Spleen (tissue), 11 donors: ENCODE data around the gene SLC25A53. TPM values are rescaled to one million over a fixed set of nuclear protein-coding genes. Genes with fewer than 3 reads are reported as not detected.
"Not testable (repeated sequence)": the region's sequence is repeated elsewhere in the genome, so short reads cannot be mapped to it uniquely, and the experiment has no call there.

Experiments used
- DNase-seq: peaks from one replicate; pipeline ENCODE4 v3.0.0-alpha.2; 2020
- H3K27ac ChIP-seq, 8 donors: fragments of 200-600 bp; sonication (generic) in 7 of 8; 1 replicate in 4 of 8; 2 replicates in 4 of 8; pipeline versions ENCODE4 v1.5.0 to v1.8.0; 2016 to 2021; ENCODE audit warnings: inconsistent platforms in 4 of 8, mild to moderate bottlenecking in 4 of 8, moderate library complexity in 1 of 8
- H3K27me3 ChIP-seq, 7 donors: fragments of 200-600 bp; sonication (generic) in 6 of 7; replicated peaks in 1 of 7; 1 replicate in 4 of 7; 2 replicates in 3 of 7; pipeline versions ENCODE4 v1.5.0 to v1.8.0; 2016 to 2021; ENCODE audit warnings: inconsistent platforms in 3 of 7, mild to moderate bottlenecking in 1 of 7
- H3K36me3 ChIP-seq, 6 donors: fragments of 200-600 bp; sonication (generic) in 5 of 6; 1 replicate in 4 of 6; 2 replicates in 2 of 6; pipeline versions ENCODE4 v1.5.0 to v1.8.0; 2016 to 2021; ENCODE audit warnings: inconsistent platforms in 2 of 6
- H3K4me1 ChIP-seq, 6 donors: fragments of 200-600 bp; sonication (generic) in 5 of 6; 1 replicate in 3 of 6; 2 replicates in 3 of 6; pipeline versions ENCODE4 v1.5.0 to v1.8.0; 2016 to 2021; ENCODE audit warnings: inconsistent platforms in 3 of 6
- H3K4me3 ChIP-seq, 8 donors: fragments of 200-600 bp; sonication (generic) in 7 of 8; 1 replicate in 4 of 8; 2 replicates in 4 of 8; pipeline versions ENCODE4 v1.5.0 to v1.8.0; 2016 to 2021; ENCODE audit warnings: inconsistent platforms in 4 of 8, mild to moderate bottlenecking in 4 of 8, moderate library complexity in 2 of 8
- H3K9me3 ChIP-seq, 8 donors: fragments of 200-600 bp; sonication (generic) in 7 of 8; 1 replicate in 4 of 8; 2 replicates in 4 of 8; pipeline versions ENCODE4 v1.5.0 to v1.8.0; 2016 to 2021; ENCODE audit warnings: inconsistent platforms in 4 of 8
- CTCF ChIP-seq, 11 experiments: fragments of 200-600 bp in 7 of 11; fragments of 450-650 bp in 4 of 11; sonication (generic) in 4 of 11; IDR thresholded peaks in 8 of 11; conservative IDR thresholded peaks in 3 of 11; 1 replicate in 7 of 11; 2 replicates in 4 of 11; pipeline versions ENCODE4 v1.4.0 to v1.8.0; 2016 to 2021; ENCODE audit warnings: antibody characterized with exemption in 11 of 11, inconsistent platforms in 4 of 11, mild to moderate bottlenecking in 1 of 11
- POLR2A ChIP-seq, 3 donors: fragments of 450-650 bp; IDR thresholded peaks; one replicate each; pipeline ENCODE4 v1.5.1; 2017; ENCODE audit warnings: antibody characterized with exemption in 3 of 3, mild to moderate bottlenecking in 1 of 3
- POLR2AphosphoS5 ChIP-seq, 3 donors: sonication (generic); formaldehyde crosslinking; IDR thresholded peaks; one replicate each; pipeline ENCODE4 v1.5.1; 2017; ENCODE audit warnings: antibody characterized with exemption in 3 of 3
- WGBS, 5 donors: extraction: QIAGEN DNeasy Blood & Tissue Kit in 3 of 5; methylation state at CpG; one replicate each; pipeline versions ENCODE4 v1.1.5 to v1.1.7; 2013 to 2018; 5-methylcytosine and 5-hydroxymethylcytosine counted together
- intact Hi-C: fragments of 100-400 bp; cut with DNase I; formaldehyde crosslinking; loops from one replicate; pipeline ENCODE4 v1.15.0; 2023; ENCODE audit warnings: low total_unique reads
- polyA plus RNA-seq, 3 donors: library from polyadenylated mRNA; stranded (reverse); fragments of 200-250 nt; gene quantifications; one replicate each; pipeline ENCODE4 v1.2.1, GENCODE V29; 2013
- total RNA-seq, 7 donors: library from RNA; depleted of rRNA in 3 of 7; stranded (reverse); fragments of >200 nt in 3 of 7; fragmentation: NEBNext Ultra II Directional in 4 of 7; extraction: Animal tissue kit (Norgen Biotek cat#: 25700) in 4 of 7; gene quantifications; one replicate each; pipeline versions ENCODE4 v1.1.0 to v1.2.1, GENCODE V29; 2016 to 2021
- donor health status: healthy with polysubstance abuse.
- donor health status: DM: no; HTN: no; CAD: no; lungs with moderate emphysema.
- donor health status: DM: no; HTN: no; CAD: no.
- donor health status: Bipolar disorder and iron deficiency.
- donor health status: healthy.
- donor health status: DM: no; HTN: no; CAD: no.
- donor health status: DM: yes; HTN: yes; CAD: no.

Gene SLC25A53
- total and polyA plus RNA-seq, 10 donors, result 4.5 to 31.7 (median 13.3) TPM

- Histone ChIP-seq H3K27ac (peak within 1 kb of the TSS; percentile 57 to 85 (median 74)), H3K4me1 (peaks cover 0 to 37% (median 10%) of the 10 kb centered on the region in 6 donors), H3K4me3 (peak within 1 kb of the TSS; percentile 40 to 75 (median 54)), H3K36me3 (no peaks in the 10 kb centered on the region), H3K9me3 (no peaks in the 10 kb centered on the region), H3K27me3 (peaks cover 0 to 13% (median 3%) of the 10 kb centered on the region in 7 donors)
- intact Hi-C loops, result no loop called here
- TF ChIP-seq POLR2A (IDR thresholded peaks at IDR 0.05), result no peak
- TF ChIP-seq POLR2AphosphoS5 (IDR thresholded peaks at IDR 0.05), result peak; percentile 41 to 79 (median 72)
- WGBS, 5 donors, result 0 to 30% (median 12%) methylated on average over 41 to 67 of the region's 67 CpGs; no CpG with 5 or more reads in 1 of the 5 donors
- peak; percentile 89 for DNase-seq
These were observed 44.4 kb downstream of the SLC25A53 start, which contains the start of gene ZCCHC18 for GRCh38 chrX:104112326-104112951. TSS of gene ZCCHC18 (plus strand) at chrX:104112523. CDS start at chrX:104114112, 1,589 bp downstream.

GRCh38 chrX:104110491-104111240 lies 46.1 kb downstream of the SLC25A53 start:
- WGBS, 5 donors, result 41 to 62% (median 50%) methylated on average over 5 to 6 of the region's 6 CpGs
- H3K9me3 ChIP-seq, DNase-seq, intact Hi-C loops, H3K36me3 ChIP-seq: not testable (repeated sequence)
- Histone ChIP-seq H3K4me3 (peak overlapping the region in 1 of 8 donors; percentile 75), H3K4me1 (peaks cover 0 to 37% (median 10%) of the 10 kb centered on the region in 6 donors), H3K27ac (peak overlapping the region in 4 of 8 donors; percentile 36 to 85 (median 84)), H3K27me3 (peaks cover 0 to 13% (median 3%) of the 10 kb centered on the region in 7 donors)

GRCh38 chrX:104108955-104109354 lies 47.9 kb downstream of the SLC25A53 start:
- intact Hi-C loops, result no loop called here
- WGBS, 5 donors, result 64 to 94% (median 78%) methylated on average over 1 of the region's 1 CpG

GRCh38 chrX:104105330-104106262 lies 51.2 kb downstream of the SLC25A53 start:
- Histone ChIP-seq H3K36me3 (peaks cover 0 to 3% (median 0%) of the 10 kb centered on the region in 6 donors), H3K4me1 (peaks cover 0 to 12% (median 0%) of the 10 kb centered on the region in 6 donors), H3K27me3 (peaks cover 0 to 5% (median 0%) of the 10 kb centered on the region in 7 donors), H3K9me3 (no peaks in the 10 kb centered on the region), H3K4me3 (no peak overlapping the region), H3K27ac (no peak overlapping the region)
- WGBS, 5 donors, result 68 to 89% (median 84%) methylated on average over 11 of the region's 11 CpGs
- TF ChIP-seq POLR2AphosphoS5 (IDR thresholded peaks at IDR 0.05) (no peak), CTCF (IDR thresholded peaks at IDR 0.05 in 8 of 11, conservative IDR thresholded peaks at IDR 0.05 in 3 of 11) (no peak), POLR2A (IDR thresholded peaks at IDR 0.05) (no peak)
- intact Hi-C loops, result no loop called here
- DNase-seq, result no peak

More at GRCh38 chrX:104108955-104109354, 47.9 kb downstream of the SLC25A53 start:
- Histone ChIP-seq H3K36me3 (peaks cover 0 to 3% (median 0%) of the 10 kb centered on the region in 6 donors), H3K9me3 (no peaks in the 10 kb centered on the region), H3K27ac (peak overlapping the region in 1 of 8 donors; percentile 31), H3K4me1 (peaks cover 0 to 35% (median 8%) of the 10 kb centered on the region in 6 donors), H3K27me3 (peaks cover 0 to 13% (median 3%) of the 10 kb centered on the region in 7 donors), H3K4me3 (no peak overlapping the region)
- TF ChIP-seq POLR2A (IDR thresholded peaks at IDR 0.05) (no peak), CTCF (IDR thresholded peaks at IDR 0.05 in 8 of 11, conservative IDR thresholded peaks at IDR 0.05 in 3 of 11) (no peak), POLR2AphosphoS5 (IDR thresholded peaks at IDR 0.05) (no peak)
- no peak for DNase-seq
